Smooth muscle cell (in vitro differentiated cells): ENCODE results near the gene SLIT3. TPM values are rescaled to one million over a fixed set of nuclear protein-coding genes. Genes with fewer than 3 reads are reported as not detected.

ENCODE experiments used
- DNase-seq: peaks from one replicate; lab custom pipeline; 2025; ENCODE audit not compliant: unreplicated experiment; lab: John Stamatoyannopoulos, UW
- H2AFZ ChIP-seq: fragments of 200-600 bp; sonication (generic); 2 replicates; pipeline ENCODE4 v1.6.0; 2016; ENCODE audit warnings: antibody characterized with exemption, low read depth, mild to moderate bottlenecking
- H3F3A ChIP-seq: fragments of 200-600 bp; sonication (generic); 2 replicates; pipeline ENCODE4 v1.6.0; 2017; ENCODE audit warnings: antibody characterized with exemption, low read depth
- H3K27ac ChIP-seq: fragments of 200-600 bp; sonication (generic); 2 replicates; pipeline ENCODE4 v1.5.1; 2016; ENCODE audit warnings: low read depth, mild to moderate bottlenecking
- H3K27me3 ChIP-seq: fragments of 200-600 bp; sonication (generic); 2 replicates; pipeline ENCODE4 v1.6.1; 2016; ENCODE audit warnings: low read depth, mild to moderate bottlenecking
- H3K36me3 ChIP-seq: fragments of 200-600 bp; sonication (generic); 2 replicates; pipeline ENCODE4 v1.5.1; 2016; ENCODE audit warnings: low read depth
- H3K4me1 ChIP-seq: fragments of 200-600 bp; sonication (generic); 2 replicates; pipeline ENCODE4 v1.5.1; 2016; ENCODE audit warnings: low read depth
- H3K4me2 ChIP-seq: fragments of 200-600 bp; sonication (generic); 2 replicates; pipeline ENCODE4 v1.6.0; 2016; ENCODE audit warnings: mild to moderate bottlenecking
- H3K4me3 ChIP-seq: fragments of 200-600 bp; sonication (generic); 2 replicates; pipeline ENCODE4 v1.5.1; 2016; ENCODE audit warnings: mild to moderate bottlenecking
- H3K79me2 ChIP-seq: fragments of 200-600 bp; sonication (generic); 2 replicates; pipeline ENCODE4 v1.6.0; 2016; ENCODE audit warnings: low read depth, mild to moderate bottlenecking
- H3K9ac ChIP-seq: fragments of 200-600 bp; sonication (generic); 2 replicates; pipeline ENCODE4 v1.6.0; 2016; ENCODE audit warnings: low read depth
- H3K9me3 ChIP-seq: fragments of 200-600 bp; sonication (generic); replicated peaks from 2 replicates; pipeline ENCODE4 v1.5.1; 2016; ENCODE audit warnings: low read depth
- H4K20me1 ChIP-seq: fragments of 200-600 bp; sonication (generic); 2 replicates; pipeline ENCODE4 v1.6.0; 2016; ENCODE audit warnings: low read depth
- CTCF ChIP-seq: fragments of 200-600 bp; sonication (generic); IDR thresholded peaks from 2 replicates; pipeline ENCODE4 v1.5.1; 2017; ENCODE audit warnings: borderline replicate concordance, mild to moderate bottlenecking, antibody characterized with exemption; ENCODE audit not compliant: insufficient read depth, poor library complexity, severe bottlenecking
- WGBS: methylation state at CpG from one replicate; pipeline ENCODE4 v1.1.7; 2016; ENCODE audit warnings: low lambda C conversion rate; 5-methylcytosine and 5-hydroxymethylcytosine counted together
- polyA plus RNA-seq: library from polyadenylated mRNA; unstranded; fragments of >200 nt; fragmentation: Nextera tagmentation; extraction: Ambion mirVana; gene quantifications from 2 replicates; pipeline ENCODE4 v1.2.1, GENCODE V29; 2016
- total RNA-seq: library from RNA; depleted of rRNA; stranded (reverse); fragments of >200 nt; gene quantifications from 2 replicates; pipeline ENCODE4 v1.2.3, GENCODE V29; 2014

Gene SLIT3
- total and polyA plus RNA-seq, 2 experiments from 2014 or later: 25.4 to 29.5 TPM

- TF ChIP-seq CTCF: no peak
- DNase-seq: no peak
- H3K4me1 ChIP-seq: peaks cover 8% of the 10 kb centered on the region
- no peak overlapping the region for H3K4me2 ChIP-seq
- no peaks in the 10 kb centered on the region for H3K27me3 ChIP-seq
- no peak overlapping the region for H2AFZ ChIP-seq
- H3K9ac ChIP-seq: no peak overlapping the region
- WGBS: 85% methylated on average over 8 of the region's 8 CpGs
- no peaks in the 10 kb centered on the region for H3K79me2 ChIP-seq
- H3F3A ChIP-seq: no peaks in the 10 kb centered on the region
- H4K20me1 ChIP-seq: no peaks in the 10 kb centered on the region
- H3K4me3 ChIP-seq: no peak overlapping the region
- H3K36me3 ChIP-seq: no peaks in the 10 kb centered on the region
- H3K9me3 ChIP-seq: no peaks in the 10 kb centered on the region
- no peak overlapping the region for H3K27ac ChIP-seq
Observed at GRCh38 chr5:168844922-168845296, 456.0 kb downstream of the SLIT3 start.

- no peak overlapping the region for H3K9ac ChIP-seq
- H3K27ac ChIP-seq: no peak overlapping the region
- no peaks in the 10 kb centered on the region for H3K9me3 ChIP-seq
- no peaks in the 10 kb centered on the region for H3F3A ChIP-seq
- TF ChIP-seq CTCF: no peak
- 96% methylated on average over 25 of the region's 25 CpGs for WGBS
- H2AFZ ChIP-seq: no peak overlapping the region
- H3K79me2 ChIP-seq: no peaks in the 10 kb centered on the region
- no peak overlapping the region for H3K4me2 ChIP-seq
- H3K27me3 ChIP-seq: no peaks in the 10 kb centered on the region
- H3K36me3 ChIP-seq: no peaks in the 10 kb centered on the region
- no peak overlapping the region for H3K4me3 ChIP-seq
- H4K20me1 ChIP-seq: no peaks in the 10 kb centered on the region
- DNase-seq: no peak
- peaks cover 8% of the 10 kb centered on the region for H3K4me1 ChIP-seq
Observed at GRCh38 chr5:168844016-168844921, 456.7 kb downstream of the SLIT3 start.

GRCh38 chr5:168843277-168844015 is 457.5 kb downstream of the SLIT3 start:
- H3K36me3 ChIP-seq: no peaks in the 10 kb centered on the region
- H2AFZ ChIP-seq: no peak overlapping the region
- no peak overlapping the region for H3K4me3 ChIP-seq
- DNase-seq: no peak
- no peaks in the 10 kb centered on the region for H3F3A ChIP-seq
- no peaks in the 10 kb centered on the region for H4K20me1 ChIP-seq
- H3K4me2 ChIP-seq: no peak overlapping the region
- no peaks in the 10 kb centered on the region for H3K9me3 ChIP-seq
- H3K79me2 ChIP-seq: no peaks in the 10 kb centered on the region
- peaks cover 4% of the 10 kb centered on the region for H3K4me1 ChIP-seq
- no peak overlapping the region for H3K27ac ChIP-seq
- 94% methylated on average over 7 of the region's 7 CpGs for WGBS
- TF ChIP-seq CTCF: no peak
- no peaks in the 10 kb centered on the region for H3K27me3 ChIP-seq
- no peak overlapping the region for H3K9ac ChIP-seq
